B cell (primary cell): ENCODE data around the gene DSCAML1. TPM values are rescaled to one million over a fixed set of nuclear protein-coding genes. Genes with fewer than 3 reads are reported as not detected.

Experiments
- ATAC-seq: fragments of 200-7000 bp; cut with Tn5 transposase; one replicate; pipeline ENCODE4 v1.10.0; 2021; ENCODE audit warnings: low read depth, mild to moderate bottlenecking, moderate number of reproducible peaks, moderate library complexity
- CTCF ChIA-PET: fragments of 350-600 bp; sonication (Branson Sonifier 250); formaldehyde crosslinking; loops from one replicate; lab custom pipeline; 2021; ENCODE audit warnings: antibody characterized with exemption, inconsistent platforms; lab: Charles Lee
- POLR2A ChIA-PET: fragments of 350-600 bp; sonication (Branson Sonifier 250); formaldehyde crosslinking; loops from one replicate; lab custom pipeline; 2021; ENCODE audit warnings: antibody characterized with exemption; lab: Charles Lee
- DNase-seq: peaks from one replicate; pipeline ENCODE4 v3.0.0; 2013
- H2AFZ ChIP-seq: 2 replicates; pipeline ENCODE4 v1.6.1; 2012; ENCODE audit warnings: mild to moderate bottlenecking, low read depth, low read length; ENCODE audit not compliant: insufficient read depth, poor library complexity, severe bottlenecking
- H3K27ac ChIP-seq, 2 donors: 1 replicate in 1 of 2; 2 replicates in 1 of 2; pipeline ENCODE4 v1.5.1; 2012 to 2013; ENCODE audit warnings: low read length in 2 of 2, mild to moderate bottlenecking in 2 of 2, moderate library complexity in 1 of 2
- H3K27me3 ChIP-seq, 4 experiments: fragments of 200-600 bp in 1 of 4; sonication (generic) in 1 of 4; replicated peaks in 1 of 4; 1 replicate in 2 of 4; 2 replicates in 2 of 4; pipeline versions ENCODE4 v1.6.1 to v1.7.0; 2013 to 2016; ENCODE audit warnings: low read length in 3 of 4, mild to moderate bottlenecking in 2 of 4, mixed read lengths in 1 of 4, moderate library complexity in 1 of 4; ENCODE audit not compliant: insufficient read depth in 4 of 4, control insufficient read depth in 3 of 4; ENCODE audit errors: control extremely low read depth in 1 of 4
- H3K36me3 ChIP-seq, 2 experiments: replicated peaks in 1 of 2; 1 replicate in 1 of 2; 2 replicates in 1 of 2; pipeline versions ENCODE4 v1.6.1 to v1.7.1; 2013; ENCODE audit warnings: low read length in 1 of 2; ENCODE audit not compliant: insufficient read depth in 2 of 2, control insufficient read depth in 1 of 2; ENCODE audit errors: control extremely low read depth in 1 of 2, extremely low read depth in 1 of 2
- H3K4me1 ChIP-seq, 2 donors: fragments of 200-600 bp in 1 of 2; sonication (generic) in 1 of 2; 1 replicate in 1 of 2; 2 replicates in 1 of 2; pipeline versions ENCODE4 v1.5.1 to v1.6.1; 2013 to 2017; ENCODE audit warnings: low read length in 2 of 2; ENCODE audit not compliant: control insufficient read depth in 2 of 2, insufficient read depth in 2 of 2
- H3K4me2 ChIP-seq: replicated peaks from 2 replicates; pipeline ENCODE3; 2012; ENCODE audit warnings: mild to moderate bottlenecking, low read depth, low read length; ENCODE audit not compliant: poor library complexity, severe bottlenecking
- H3K4me3 ChIP-seq, 5 experiments: fragments of 200-600 bp in 1 of 5; sonication (generic) in 1 of 5; 1 replicate in 3 of 5; 2 replicates in 2 of 5; pipeline versions ENCODE4 v1.5.1 to v1.7.0; 2011 to 2016; ENCODE audit warnings: low read length in 4 of 5, mild to moderate bottlenecking in 4 of 5, low read depth in 2 of 5, control low read depth in 1 of 5, moderate library complexity in 1 of 5; ENCODE audit not compliant: insufficient read depth in 1 of 5; ENCODE audit errors: control extremely low read depth in 1 of 5, extremely low read depth in 1 of 5
- H3K79me2 ChIP-seq: fragments of 200-600 bp; sonication (generic); one replicate; pipeline ENCODE4 v1.6.0; 2016; ENCODE audit warnings: low read length; ENCODE audit not compliant: control insufficient read depth, insufficient read depth
- H3K9ac ChIP-seq: fragments of 200-600 bp; sonication (generic); 2 replicates; pipeline ENCODE4 v1.6.1; 2017; ENCODE audit warnings: mild to moderate bottlenecking, low read length, moderate library complexity
- H3K9me3 ChIP-seq, 3 donors: one replicate each; pipeline versions ENCODE4 v1.6.1 to v1.7.1; 2013; ENCODE audit warnings: low read length in 2 of 3; ENCODE audit not compliant: control insufficient read depth in 2 of 3, insufficient read depth in 1 of 3; ENCODE audit errors: control extremely low read depth in 1 of 3
- H4K20me1 ChIP-seq: 2 replicates; pipeline ENCODE4 v1.6.0; 2012; ENCODE audit warnings: mild to moderate bottlenecking, low read length; ENCODE audit not compliant: insufficient read depth, control insufficient read depth, poor library complexity, severe bottlenecking
- H3K27ac Mint-ChIP-seq: one replicate; pipeline ENCODE4 v1.8.0; 2021; ENCODE audit warnings: mixed read lengths
- H3K27me3 Mint-ChIP-seq: one replicate; pipeline ENCODE4 v1.8.0; 2021; ENCODE audit warnings: mixed read lengths
- H3K4me1 Mint-ChIP-seq: one replicate; pipeline ENCODE4 v1.8.0; 2021; ENCODE audit warnings: mixed read lengths
- H3K4me3 Mint-ChIP-seq: one replicate; pipeline ENCODE4 v1.8.0; 2021; ENCODE audit warnings: mixed read lengths
- H3K9me3 Mint-ChIP-seq: one replicate; pipeline ENCODE4 v1.8.0; 2022; ENCODE audit warnings: mixed read lengths; ENCODE audit not compliant: insufficient read depth
- EZH2 ChIP-seq: IDR thresholded peaks from 2 replicates; pipeline ENCODE4 v1.6.1; 2012; ENCODE audit warnings: borderline replicate concordance, low read depth, mild to moderate bottlenecking, moderate library complexity, low read length; ENCODE audit not compliant: insufficient read depth, poor library complexity, severe bottlenecking
- WGBS: methylation state at CpG from one replicate; pipeline ENCODE4 v1.1.5; 2013; ENCODE audit warnings: missing lambda C conversion rate; ENCODE audit not compliant: insufficient coverage; 5-methylcytosine and 5-hydroxymethylcytosine counted together
- intact Hi-C: fragments of 100-400 bp; cut with micrococcal nuclease; formaldehyde crosslinking; loops from one replicate; pipeline ENCODE4 v1.10.0; 2022
- polyA plus RNA-seq: library from polyadenylated mRNA; depleted of rRNA; stranded (reverse); fragments of >200 nt; gene quantifications from 2 replicates; pipeline ENCODE4 v1.2.3, GENCODE V29; 2012
- total RNA-seq, 2 donors: library from RNA; stranded (reverse); fragments of 120-200 nt in 1 of 2; gene quantifications; 1 replicate in 1 of 2; 2 replicates in 1 of 2; pipeline versions ENCODE4 v1.2.3 to v1.2.4, GENCODE V29; 2013 to 2022
- TF ChIP-seq, protein P1 (sequence below): fragments of 200-600 bp; IDR thresholded peaks from one replicate; pipeline ENCODE4 v1.8.0; 2022; ENCODE audit warnings: antibody characterized with exemption, mild to moderate bottlenecking

DSCAML1 gene
- total and polyA plus RNA-seq, 2 donors (not counting 1 experiment from before 2014, with no cell fraction given) = 1.2 to 6.2 TPM

DNA sequence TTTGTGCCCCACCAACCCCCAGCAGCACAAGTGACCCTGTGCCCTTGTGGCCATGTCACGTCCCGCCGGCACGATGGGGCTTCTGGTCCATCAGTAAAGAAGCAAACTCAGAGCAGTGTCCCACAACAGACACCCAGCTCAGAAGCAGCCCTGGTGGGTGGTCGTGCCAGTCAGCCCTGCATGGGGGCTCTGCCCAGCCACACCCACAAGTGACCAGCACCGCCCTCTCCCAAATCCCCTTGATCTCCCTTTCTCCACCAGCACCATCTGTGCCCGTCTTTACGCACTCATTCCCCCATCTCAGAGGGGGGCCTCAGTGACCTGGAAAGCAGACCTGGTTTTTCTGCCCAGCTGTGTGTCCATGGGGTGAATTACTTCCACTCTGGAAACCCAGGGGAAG, 149.1 kb downstream of the DSCAML1 start:
- Histone ChIP-seq H3K79me2 (no peaks in the 10 kb centered on the region), H3K27ac (no peak overlapping the region), H3K9me3 (no peaks in the 10 kb centered on the region), H3K27me3 (no peaks in the 10 kb centered on the region), H3K36me3 (no peaks in the 10 kb centered on the region), H3K9ac (no peak overlapping the region), H3K4me2 (no peak overlapping the region), H3K4me1 (no peaks in the 10 kb centered on the region), H3K4me3 (no peak overlapping the region), H2AFZ (no peak overlapping the region), H4K20me1 (no peaks in the 10 kb centered on the region)
- ATAC-seq = no peak
- 92% methylated on average over 5 of the region's 8 CpGs for WGBS
- intact Hi-C loops = no loop called here
- CTCF ChIA-PET = no interaction called here
- no peak overlapping the region for H3K4me3 Mint-ChIP-seq
- DNase-seq = no peak
- POLR2A ChIA-PET = no interaction called here
- no peak for TF ChIP-seq EZH2
- TF ChIP-seq, protein P1, sequence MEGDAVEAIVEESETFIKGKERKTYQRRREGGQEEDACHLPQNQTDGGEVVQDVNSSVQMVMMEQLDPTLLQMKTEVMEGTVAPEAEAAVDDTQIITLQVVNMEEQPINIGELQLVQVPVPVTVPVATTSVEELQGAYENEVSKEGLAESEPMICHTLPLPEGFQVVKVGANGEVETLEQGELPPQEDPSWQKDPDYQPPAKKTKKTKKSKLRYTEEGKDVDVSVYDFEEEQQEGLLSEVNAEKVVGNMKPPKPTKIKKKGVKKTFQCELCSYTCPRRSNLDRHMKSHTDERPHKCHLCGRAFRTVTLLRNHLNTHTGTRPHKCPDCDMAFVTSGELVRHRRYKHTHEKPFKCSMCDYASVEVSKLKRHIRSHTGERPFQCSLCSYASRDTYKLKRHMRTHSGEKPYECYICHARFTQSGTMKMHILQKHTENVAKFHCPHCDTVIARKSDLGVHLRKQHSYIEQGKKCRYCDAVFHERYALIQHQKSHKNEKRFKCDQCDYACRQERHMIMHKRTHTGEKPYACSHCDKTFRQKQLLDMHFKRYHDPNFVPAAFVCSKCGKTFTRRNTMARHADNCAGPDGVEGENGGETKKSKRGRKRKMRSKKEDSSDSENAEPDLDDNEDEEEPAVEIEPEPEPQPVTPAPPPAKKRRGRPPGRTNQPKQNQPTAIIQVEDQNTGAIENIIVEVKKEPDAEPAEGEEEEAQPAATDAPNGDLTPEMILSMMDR = no peak
- H3K27me3 Mint-ChIP-seq = peaks cover 11% of the 10 kb centered on the region
- H3K9me3 Mint-ChIP-seq = no peaks in the 10 kb centered on the region
- H3K4me1 Mint-ChIP-seq = no peaks in the 10 kb centered on the region
- H3K27ac Mint-ChIP-seq = no peak overlapping the region

DNA sequence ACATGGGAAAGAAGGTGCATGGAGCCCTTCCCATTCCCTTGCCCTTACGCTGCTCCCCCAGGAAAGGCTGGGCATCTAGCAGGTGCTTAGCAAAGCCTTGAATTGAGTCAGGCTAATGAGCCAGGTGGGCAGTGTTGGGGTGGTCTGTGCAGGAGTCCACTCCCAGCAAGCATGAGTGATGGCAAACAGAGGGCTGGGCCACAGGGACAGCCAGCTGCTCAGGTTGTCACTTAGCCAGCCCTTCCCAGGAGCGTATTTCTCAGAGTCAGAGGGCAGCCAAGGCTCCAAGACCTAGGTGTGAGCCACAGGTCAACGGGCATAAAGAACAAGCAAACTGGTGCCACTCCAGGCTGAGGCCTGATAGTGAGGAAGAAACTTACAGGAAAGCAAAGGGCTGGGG, 149.8 kb downstream of the DSCAML1 start:
- Histone ChIP-seq H3K79me2 (no peaks in the 10 kb centered on the region), H3K4me1 (no peaks in the 10 kb centered on the region), H3K27ac (no peak overlapping the region), H3K4me2 (no peak overlapping the region), H2AFZ (no peak overlapping the region), H3K36me3 (no peaks in the 10 kb centered on the region), H3K9me3 (no peaks in the 10 kb centered on the region), H3K27me3 (no peaks in the 10 kb centered on the region), H4K20me1 (no peaks in the 10 kb centered on the region), H3K9ac (no peak overlapping the region), H3K4me3 (no peak overlapping the region)
- TF ChIP-seq EZH2 = no peak
- no peaks in the 10 kb centered on the region for H3K4me1 Mint-ChIP-seq
- 90% methylated on average over 3 of the region's 3 CpGs for WGBS
- no peak for ATAC-seq
- peaks cover 12% of the 10 kb centered on the region for H3K27me3 Mint-ChIP-seq
- POLR2A ChIA-PET = no interaction called here
- CTCF ChIA-PET = no interaction called here
- H3K27ac Mint-ChIP-seq = no peak overlapping the region
- intact Hi-C loops = no loop called here
- no peaks in the 10 kb centered on the region for H3K9me3 Mint-ChIP-seq
- no peak for DNase-seq
- no peak overlapping the region for H3K4me3 Mint-ChIP-seq
